Measurements from ENCODE around the gene GGT5. TPM values are rescaled to one million over a fixed set of nuclear protein-coding genes. Genes with fewer than 3 reads are reported as not detected.

Gene GGT5
- total and polyA plus RNA-seq, 4 donors: 6.3 to 35.0 (median 20.2) TPM

GRCh38 chr22:24191381-24191841 lies 53.5 kb downstream of the GGT5 start:
- Histone ChIP-seq H3K4me3 (ENCODE audit: low read depth in 1 of 3, low read length in 3 of 3) (no peak overlapping the region), H3K36me3 (ENCODE audit: control insufficient read depth in 4 of 4, insufficient read depth in 3 of 4, low read depth in 1 of 4, low read length in 3 of 4) (no peaks in the 10 kb centered on the region), H3K4me1 (ENCODE audit: control insufficient read depth in 4 of 4, insufficient read depth in 4 of 4, low read length in 3 of 4) (no peaks in the 10 kb centered on the region), H3K27ac (ENCODE audit: low read depth in 1 of 2, low read length in 2 of 2) (no peak overlapping the region), H3K27me3 (ENCODE audit: control insufficient read depth in 4 of 4, insufficient read depth in 4 of 4, low read length in 3 of 4) (no peaks in the 10 kb centered on the region), H3K9ac (ENCODE audit: low read depth in 1 of 2, low read length in 2 of 2) (no peak overlapping the region), H3K9me3 (ENCODE audit: control insufficient read depth in 4 of 4, low read length in 3 of 4) (no peaks in the 10 kb centered on the region)
- 93% methylated on average over 12 of the region's 12 CpGs for WGBS
- TF ChIP-seq REST (IDR thresholded peaks at IDR 0.05): no peak
- no peak for TF ChIP-seq JUND (IDR thresholded peaks at IDR 0.05)
- no peak for TF ChIP-seq RXRA (IDR thresholded peaks at IDR 0.05)
- TF ChIP-seq, protein P1, sequence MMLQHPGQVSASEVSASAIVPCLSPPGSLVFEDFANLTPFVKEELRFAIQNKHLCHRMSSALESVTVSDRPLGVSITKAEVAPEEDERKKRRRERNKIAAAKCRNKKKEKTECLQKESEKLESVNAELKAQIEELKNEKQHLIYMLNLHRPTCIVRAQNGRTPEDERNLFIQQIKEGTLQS (IDR thresholded peaks at IDR 0.05): no peak
- no peak for TF ChIP-seq YY1 (IDR thresholded peaks at IDR 0.05)
- TF ChIP-seq FOXA2 (IDR thresholded peaks at IDR 0.05): no peak
- TF ChIP-seq ZBTB33 (IDR thresholded peaks at IDR 0.05): no peak
- no peak for TF ChIP-seq TAF1 (conservative IDR thresholded peaks at IDR 0.05)
- DNase-seq (ENCODE audit: low spot score): no peak

- Histone ChIP-seq H3K9me3 (ENCODE audit: control insufficient read depth in 4 of 4, low read length in 3 of 4) (no peaks in the 10 kb centered on the region), H3K9ac (ENCODE audit: low read depth in 1 of 2, low read length in 2 of 2) (no peak overlapping the region), H3K27me3 (ENCODE audit: control insufficient read depth in 4 of 4, insufficient read depth in 4 of 4, low read length in 3 of 4) (no peaks in the 10 kb centered on the region), H3K36me3 (ENCODE audit: control insufficient read depth in 4 of 4, insufficient read depth in 3 of 4, low read depth in 1 of 4, low read length in 3 of 4) (no peaks in the 10 kb centered on the region), H3K4me3 (ENCODE audit: low read depth in 1 of 3, low read length in 3 of 3) (no peak overlapping the region), H3K27ac (ENCODE audit: low read depth in 1 of 2, low read length in 2 of 2) (no peak overlapping the region), H3K4me1 (ENCODE audit: control insufficient read depth in 4 of 4, insufficient read depth in 4 of 4, low read length in 3 of 4) (no peaks in the 10 kb centered on the region)
- 92% methylated on average over 8 of the region's 8 CpGs for WGBS
- DNase-seq (ENCODE audit: low spot score): no peak
- no peak for TF ChIP-seq JUND (IDR thresholded peaks at IDR 0.05)
- TF ChIP-seq, protein P2, sequence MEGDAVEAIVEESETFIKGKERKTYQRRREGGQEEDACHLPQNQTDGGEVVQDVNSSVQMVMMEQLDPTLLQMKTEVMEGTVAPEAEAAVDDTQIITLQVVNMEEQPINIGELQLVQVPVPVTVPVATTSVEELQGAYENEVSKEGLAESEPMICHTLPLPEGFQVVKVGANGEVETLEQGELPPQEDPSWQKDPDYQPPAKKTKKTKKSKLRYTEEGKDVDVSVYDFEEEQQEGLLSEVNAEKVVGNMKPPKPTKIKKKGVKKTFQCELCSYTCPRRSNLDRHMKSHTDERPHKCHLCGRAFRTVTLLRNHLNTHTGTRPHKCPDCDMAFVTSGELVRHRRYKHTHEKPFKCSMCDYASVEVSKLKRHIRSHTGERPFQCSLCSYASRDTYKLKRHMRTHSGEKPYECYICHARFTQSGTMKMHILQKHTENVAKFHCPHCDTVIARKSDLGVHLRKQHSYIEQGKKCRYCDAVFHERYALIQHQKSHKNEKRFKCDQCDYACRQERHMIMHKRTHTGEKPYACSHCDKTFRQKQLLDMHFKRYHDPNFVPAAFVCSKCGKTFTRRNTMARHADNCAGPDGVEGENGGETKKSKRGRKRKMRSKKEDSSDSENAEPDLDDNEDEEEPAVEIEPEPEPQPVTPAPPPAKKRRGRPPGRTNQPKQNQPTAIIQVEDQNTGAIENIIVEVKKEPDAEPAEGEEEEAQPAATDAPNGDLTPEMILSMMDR (IDR thresholded peaks at IDR 0.05; ENCODE audit: low read depth, low read length, missing input control): no peak
- TF ChIP-seq, protein P1 (IDR thresholded peaks at IDR 0.05): no peak
- TF ChIP-seq RXRA (IDR thresholded peaks at IDR 0.05): no peak
- TF ChIP-seq GABPA (IDR thresholded peaks at IDR 0.05 in 1 of 2, conservative IDR thresholded peaks at IDR 0.05 in 1 of 2): no peak
These were observed 54.2 kb downstream of the GGT5 start for GRCh38 chr22:24190596-24191208.

Data from liver (tissue), 9 donors.